Activated naive CD4-positive, alpha-beta T cell treated with anti-CD3 and anti-CD28 coated beads, Interleukin-2, amount 10 ng/mL, durations not matched to agents 5 hours and 36 hours (primary cell): ENCODE results near the gene TXLNG. TPM values are rescaled to one million over a fixed set of nuclear protein-coding genes. Genes with fewer than 3 reads are reported as not detected.

Source experiments
- total RNA-seq, 2 experiments: library from RNA; stranded (reverse); gene quantifications; one replicate each; pipeline ENCODE4 v1.2.3, GENCODE V29; 2021

TXLNG gene
- 10 to 100 TPM; 10.9 to 11.1 TPM for total RNA-seq

DNA sequence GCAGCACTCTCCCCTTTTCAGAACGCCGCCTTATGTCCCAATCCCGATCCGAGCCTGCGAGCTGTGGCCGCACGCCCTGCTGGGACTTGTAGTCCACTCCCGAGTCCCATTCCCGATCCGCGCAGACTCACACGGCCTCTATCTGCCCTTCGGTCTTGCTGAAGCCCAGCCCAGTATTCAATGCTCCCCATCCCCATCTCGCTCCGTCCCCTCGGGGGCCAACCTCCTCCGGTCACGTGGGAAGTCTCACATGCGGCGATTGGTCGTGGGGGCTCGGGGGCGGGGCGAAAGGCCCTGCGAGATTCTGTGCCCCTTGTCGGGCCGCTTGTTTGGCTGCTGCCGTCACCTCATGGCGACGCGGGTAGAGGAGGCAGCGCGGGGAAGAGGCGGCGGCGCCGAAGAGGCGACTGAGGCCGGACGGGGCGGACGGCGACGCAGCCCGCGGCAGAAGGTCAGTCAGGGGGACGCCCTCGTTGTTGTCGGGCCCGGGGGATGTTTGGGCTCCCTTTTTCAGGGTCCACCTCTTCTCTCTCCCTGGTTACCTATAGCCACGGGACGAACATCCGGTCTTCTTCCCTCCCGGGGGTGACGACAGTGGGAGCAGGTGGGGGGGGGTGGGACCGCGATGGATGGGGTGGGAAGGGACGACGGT, at the start of gene TXLNG:
TXLNG (plus strand) TSS at position 328 of the 652 bp plus-strand sequence; CDS start at position 350, 22 bp downstream.

GRCh38 chrX:16870095-16870861, 84.0 kb downstream of the TXLNG start, which contains the start of gene RBBP7:
RBBP7 (minus strand) TSS chrX:16870362; CDS start chrX:16870053, 309 bp downstream.

Other genes starting within 250 kb of the TXLNG start
- gene S100G, start 136.3 kb upstream of the TXLNG start, total RNA-seq, result not detected
- 1 to 10 TPM; 4.7 to 5.8 TPM for gene CTPS2, start 73.8 kb upstream of the TXLNG start, total RNA-seq
- 10 to 100 TPM; 15.6 to 17.9 TPM for gene SYAP1, start 66.9 kb upstream of the TXLNG start, total RNA-seq
- gene RBBP7, start 83.9 kb downstream of the TXLNG start, total RNA-seq, result 100 to 1,000 TPM; 122 to 126 TPM
- under 1 TPM in 1 of 2 experiments, not detected in 1; 0.07 TPM for gene REPS2, start 160.2 kb downstream of the TXLNG start, total RNA-seq